ENCODE results near the gene SLC25A39.
"Not testable (repeated sequence)": the region's sequence is repeated elsewhere in the genome, so short reads cannot be mapped to it uniquely, and the experiment has no call there.

SLC25A39 gene

DNA sequence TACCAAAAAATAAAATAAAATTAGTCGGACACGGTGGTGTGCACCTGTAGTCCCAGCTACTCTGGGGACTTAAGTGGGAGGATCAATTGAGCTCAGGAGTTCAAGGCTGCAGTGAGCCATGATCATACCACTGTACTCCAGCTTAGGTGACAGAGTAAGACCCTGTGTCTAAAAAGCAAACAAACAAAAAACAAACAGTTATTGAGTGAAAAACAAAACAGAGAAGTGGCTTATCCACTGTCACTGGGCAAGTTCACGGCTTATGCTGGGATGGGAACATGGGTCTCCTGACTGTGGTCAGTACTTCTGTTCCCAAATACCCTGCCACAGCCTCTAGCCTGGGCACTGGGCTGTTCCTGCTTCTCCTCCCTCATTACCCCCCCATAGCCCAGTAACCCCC, 10.9 kb upstream of the SLC25A39 start:
- DNase-seq (ENCODE audit: low read depth in 2 of 2): no peak

DNA sequence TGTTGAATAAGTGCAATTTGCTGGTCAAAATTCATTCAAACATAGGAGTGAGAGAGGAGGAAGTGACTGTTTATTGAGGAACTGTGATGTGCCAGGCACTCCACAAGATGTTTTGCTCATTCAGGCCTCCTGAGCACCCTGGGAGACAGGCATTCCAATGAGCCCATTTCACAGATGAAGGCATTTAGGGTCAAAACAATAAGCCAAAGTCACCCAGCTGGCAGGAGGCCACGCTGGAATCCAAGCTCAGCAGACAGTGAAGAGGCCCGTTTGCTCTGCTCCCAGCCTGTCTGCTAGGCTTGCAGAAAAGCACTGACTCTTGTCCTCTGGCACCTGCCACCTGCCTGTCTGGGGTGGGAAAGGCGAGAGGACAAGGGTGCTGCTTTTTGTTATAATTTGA, 10.1 kb upstream of the SLC25A39 start:
- DNase-seq (ENCODE audit: low read depth in 2 of 2): no peak

DNA sequence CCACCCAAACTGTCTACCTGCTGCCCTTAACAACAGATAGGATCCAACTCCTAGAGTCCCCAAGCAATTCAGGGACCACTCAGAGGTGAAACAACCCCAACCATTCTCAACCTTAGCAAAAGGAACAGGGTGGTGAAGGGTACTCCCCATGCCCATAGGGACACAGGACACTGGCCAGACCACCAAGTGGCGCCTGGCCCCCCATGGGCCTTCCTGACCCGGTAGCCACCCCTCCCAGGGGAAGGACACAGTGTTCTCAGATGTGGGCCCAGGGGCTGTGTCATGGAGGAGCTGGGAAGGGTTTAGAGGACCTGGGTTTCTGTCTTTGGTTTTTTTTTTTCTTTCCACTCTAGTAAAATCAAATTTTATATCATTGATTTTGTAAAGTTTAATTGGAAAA, 9.7 kb upstream of the SLC25A39 start:
- DNase-seq (ENCODE audit: low read depth in 2 of 2): no peak

DNA sequence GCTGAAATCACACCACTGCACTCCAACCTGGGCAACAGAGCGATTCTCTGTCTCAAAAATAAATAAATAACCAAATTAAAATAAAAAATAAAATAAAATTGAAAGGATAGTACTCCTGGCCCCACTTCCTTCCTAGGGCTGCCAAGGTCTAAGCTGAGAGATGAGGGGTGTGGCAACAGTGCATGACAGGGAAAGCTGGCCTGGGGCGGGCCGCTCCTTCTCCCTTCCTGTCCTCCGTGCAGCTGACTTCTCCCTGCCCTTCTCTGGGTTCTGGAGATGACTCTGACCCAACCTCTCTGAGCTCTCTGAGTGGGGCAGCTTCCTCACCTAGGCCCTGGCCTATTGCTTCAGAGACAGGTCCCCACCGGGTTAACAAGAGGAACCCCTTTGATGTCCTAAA, 8.7 kb upstream of the SLC25A39 start:
- DNase-seq (ENCODE audit: low read depth in 2 of 2): no peak

DNA sequence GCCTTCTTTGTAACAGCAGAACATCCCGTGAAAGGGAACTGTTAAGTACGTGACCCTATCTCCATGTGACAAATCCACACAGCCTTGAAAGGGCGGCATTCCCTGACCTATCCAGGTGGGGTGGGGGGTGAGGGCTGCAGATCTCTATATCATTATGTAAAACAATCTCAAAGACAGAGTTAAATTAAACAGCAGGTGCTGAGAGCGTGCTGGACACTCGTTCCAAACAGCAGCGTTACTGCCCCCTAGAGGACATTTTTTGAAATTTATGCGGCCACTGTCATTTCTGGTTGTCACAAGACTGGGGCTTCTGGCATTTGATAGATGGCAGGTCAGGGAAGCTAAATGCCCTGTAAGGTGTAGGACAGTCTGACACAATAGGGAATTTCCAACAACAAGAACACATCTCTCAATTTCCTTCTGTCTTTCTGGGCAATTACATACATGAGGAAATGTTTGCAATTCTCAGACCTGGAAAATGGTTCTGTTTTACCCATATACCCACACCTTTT, 6.7 kb upstream of the SLC25A39 start:
- DNase-seq (ENCODE audit: low read depth in 2 of 2): peak in 1 of 2 donors; percentile 46

DNA sequence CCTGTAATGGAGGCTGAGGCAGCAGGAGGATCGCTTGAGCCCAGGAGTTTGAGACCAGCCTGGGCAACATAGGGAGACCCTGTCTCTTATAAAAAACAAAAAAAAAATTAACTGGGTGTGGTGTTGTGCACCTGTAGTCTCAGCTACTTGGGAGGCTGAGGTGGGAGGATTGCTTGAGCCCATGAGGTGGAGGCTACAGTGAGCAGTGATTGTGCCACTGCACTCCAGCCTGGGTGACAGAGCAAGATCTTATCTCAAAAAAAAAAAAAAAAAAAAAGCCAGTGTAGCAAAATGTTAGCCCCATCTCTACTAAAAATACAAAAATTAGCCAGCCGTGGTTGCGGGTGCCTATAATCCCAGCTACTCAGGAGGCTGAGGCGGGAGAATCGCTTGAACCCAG, 5.6 kb upstream of the SLC25A39 start:
- not testable (repeated sequence) for DNase-seq (ENCODE audit: low read depth in 2 of 2)

DNA sequence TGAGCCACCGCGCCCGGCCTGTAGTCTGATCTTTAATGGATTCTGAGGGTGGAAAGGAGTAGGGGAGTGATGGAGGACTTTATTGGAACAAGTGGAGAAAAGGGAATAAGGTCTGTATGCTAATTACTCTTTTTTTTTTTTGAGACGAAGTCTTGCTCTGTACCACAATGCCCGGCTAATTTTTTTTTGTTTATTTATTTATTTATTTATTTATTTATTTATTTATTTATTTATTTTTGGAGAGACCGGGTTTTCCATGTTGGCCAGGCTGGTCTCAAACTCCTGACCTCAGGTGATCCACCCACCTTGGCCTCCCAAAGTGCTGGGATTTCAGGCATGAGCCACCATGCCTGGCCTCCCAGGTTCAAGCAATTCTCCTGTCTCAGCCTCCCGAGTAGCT, 4.9 kb upstream of the SLC25A39 start:
- not testable (repeated sequence) for DNase-seq (ENCODE audit: low read depth in 2 of 2)

DNA sequence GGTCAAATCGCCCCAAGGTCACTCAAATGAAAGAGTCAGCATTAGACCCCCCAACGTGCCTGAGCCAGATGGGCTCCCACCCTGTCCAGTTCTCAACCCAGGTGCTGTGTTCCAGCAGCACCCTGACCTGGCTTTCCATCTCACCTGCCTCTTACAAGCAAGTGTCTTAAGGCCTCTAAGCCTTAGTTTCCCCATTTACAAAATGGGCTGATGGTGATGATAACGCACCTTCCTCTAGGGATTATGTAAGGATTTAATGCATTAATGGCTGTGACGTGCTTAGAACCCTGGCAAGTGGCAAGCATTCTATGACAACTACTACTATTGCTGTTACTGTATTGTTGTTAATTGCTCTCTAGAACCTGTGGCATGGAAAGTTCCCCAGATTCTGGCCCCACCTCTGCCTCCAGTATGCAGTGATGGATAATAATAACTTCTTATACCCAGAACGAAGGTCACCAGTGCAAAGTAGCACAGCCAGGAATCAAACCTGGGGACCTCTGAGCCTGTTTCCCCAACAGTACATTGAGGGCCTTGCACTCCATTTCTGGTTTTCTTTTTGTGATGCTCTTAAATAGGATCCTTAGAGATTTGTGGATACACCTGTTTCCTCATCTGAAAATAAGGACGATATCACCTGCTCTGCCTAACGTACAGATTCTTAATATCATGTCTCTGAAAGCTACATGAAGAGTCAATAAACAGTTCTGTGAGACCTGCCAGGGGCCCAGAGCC, 3.3 kb upstream of the SLC25A39 start:
- no peak for DNase-seq (ENCODE audit: low read depth in 2 of 2)

DNA sequence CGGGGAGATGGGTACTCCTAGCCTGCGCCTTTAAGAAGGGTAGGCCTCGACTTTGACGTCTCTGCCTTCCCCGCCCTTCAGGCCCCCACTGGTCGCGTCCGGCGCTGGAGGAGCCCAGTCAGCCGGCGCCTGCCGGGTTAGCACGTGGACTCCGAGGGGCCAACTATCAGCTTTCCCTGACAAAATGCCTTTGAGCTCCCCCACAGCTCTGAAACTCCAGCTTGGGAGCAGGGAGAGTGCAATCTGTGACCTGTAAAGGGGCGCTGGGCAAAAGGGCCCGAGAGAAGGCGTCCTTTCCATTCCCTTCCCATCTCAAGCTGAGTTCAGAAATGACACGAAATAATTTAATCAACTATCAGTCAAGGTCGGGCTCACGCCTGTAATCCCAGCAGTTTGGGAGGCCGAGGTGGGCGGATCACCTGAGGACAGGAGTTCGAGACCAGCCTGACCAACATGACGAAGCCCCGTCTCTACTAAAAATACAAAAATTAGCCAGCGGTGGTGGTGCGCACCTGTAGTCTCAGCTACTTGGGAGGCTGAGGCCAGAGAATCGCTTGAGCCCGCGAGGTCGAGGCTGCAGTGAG, 2.3 kb upstream of the SLC25A39 start:
- DNase-seq (ENCODE audit: low read depth in 2 of 2): peak; percentile 87

DNA sequence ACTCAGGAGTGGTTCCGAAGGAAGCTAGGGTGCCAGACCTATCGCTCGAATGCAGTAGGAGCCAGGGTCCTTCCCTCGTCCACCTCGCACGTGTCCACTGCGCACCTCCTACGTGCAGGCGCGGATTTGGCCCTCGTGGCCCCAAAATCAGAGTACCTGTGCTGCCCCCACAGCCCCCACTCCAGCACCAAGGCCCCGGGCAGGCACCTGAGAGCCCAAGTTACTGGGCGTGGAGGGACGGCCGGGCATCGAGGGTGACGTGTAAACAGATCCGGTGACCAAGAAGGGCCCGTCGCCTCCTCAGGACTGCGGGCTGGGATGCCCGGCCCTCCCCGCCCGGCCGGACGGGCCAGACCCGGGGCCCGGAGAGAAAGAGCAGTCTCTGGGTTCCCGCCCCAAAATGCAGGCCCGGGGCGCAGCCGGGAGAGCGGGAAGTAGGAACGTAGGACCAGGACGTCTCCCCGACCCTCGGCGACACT, 492 bp downstream of the SLC25A39 start:
- DNase-seq (ENCODE audit: low read depth in 2 of 2): no peak

DNA sequence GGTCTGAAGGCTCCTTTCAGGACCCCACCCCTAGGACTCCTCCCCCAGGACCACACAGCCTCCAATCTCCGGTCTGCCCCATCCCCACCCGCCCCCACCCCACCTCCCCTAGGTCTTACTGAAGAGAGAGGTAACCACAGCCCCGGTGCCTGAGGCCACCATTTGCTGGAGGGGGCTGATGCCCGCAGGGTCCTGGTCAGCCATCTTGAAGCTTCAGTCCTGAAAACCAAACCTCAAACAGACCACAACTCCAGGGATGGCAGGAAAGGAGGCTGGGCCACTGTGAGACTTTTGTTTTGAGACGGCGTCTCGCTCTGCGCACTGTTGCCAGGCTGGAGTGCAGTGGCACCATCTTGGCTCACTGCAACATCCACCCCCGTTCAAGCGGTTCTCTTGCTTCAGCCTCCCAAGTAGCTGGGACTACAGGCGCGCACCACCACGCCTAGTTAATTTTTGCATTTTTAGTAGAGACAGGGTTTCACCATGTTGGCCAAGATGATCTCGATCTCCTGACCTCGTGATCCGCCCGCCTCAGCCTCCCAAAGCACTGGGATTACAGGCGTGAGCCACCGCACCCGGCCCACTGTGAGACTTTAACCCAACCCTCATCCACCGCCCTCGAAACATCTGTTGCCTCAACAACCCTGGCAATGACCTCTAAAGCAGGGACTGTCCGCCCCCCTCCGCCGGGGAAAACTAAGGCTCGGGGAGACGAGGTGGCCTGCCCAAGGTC, 1.1 kb downstream of the SLC25A39 start:
- no peak for DNase-seq (ENCODE audit: low read depth in 2 of 2)

DNA sequence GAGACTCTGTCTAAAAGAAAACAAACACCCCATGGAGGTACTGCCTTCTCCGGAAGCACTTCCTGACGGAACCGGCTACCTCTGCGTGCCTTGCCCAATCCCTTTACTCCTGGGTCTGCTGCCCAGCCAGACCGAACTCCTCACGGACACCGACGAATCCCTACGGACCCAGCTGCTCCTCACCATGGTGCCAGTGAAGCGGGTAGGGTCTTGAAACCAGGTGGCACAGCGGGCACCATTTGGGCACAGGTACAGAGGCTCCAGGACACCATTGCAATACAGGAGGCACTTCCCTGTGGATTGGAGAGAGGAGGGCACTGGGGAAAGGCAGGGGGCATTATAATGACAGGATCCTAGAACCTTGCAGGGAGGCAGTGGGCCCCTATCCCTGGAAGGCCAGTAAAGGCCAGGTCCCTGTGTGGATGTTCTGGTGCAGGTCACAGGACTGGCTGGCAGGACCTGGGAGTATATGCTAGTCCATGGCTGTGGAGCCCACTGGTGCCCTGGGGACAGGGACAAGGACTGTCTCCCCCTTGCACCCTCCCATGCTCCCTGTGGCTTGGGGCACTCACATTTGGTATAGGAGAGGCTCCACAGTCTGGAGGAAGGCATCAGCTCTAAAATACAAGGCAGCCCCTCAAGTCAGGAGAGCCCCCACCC, 2.3 kb downstream of the SLC25A39 start:
- DNase-seq (ENCODE audit: low read depth in 2 of 2): no peak

DNA sequence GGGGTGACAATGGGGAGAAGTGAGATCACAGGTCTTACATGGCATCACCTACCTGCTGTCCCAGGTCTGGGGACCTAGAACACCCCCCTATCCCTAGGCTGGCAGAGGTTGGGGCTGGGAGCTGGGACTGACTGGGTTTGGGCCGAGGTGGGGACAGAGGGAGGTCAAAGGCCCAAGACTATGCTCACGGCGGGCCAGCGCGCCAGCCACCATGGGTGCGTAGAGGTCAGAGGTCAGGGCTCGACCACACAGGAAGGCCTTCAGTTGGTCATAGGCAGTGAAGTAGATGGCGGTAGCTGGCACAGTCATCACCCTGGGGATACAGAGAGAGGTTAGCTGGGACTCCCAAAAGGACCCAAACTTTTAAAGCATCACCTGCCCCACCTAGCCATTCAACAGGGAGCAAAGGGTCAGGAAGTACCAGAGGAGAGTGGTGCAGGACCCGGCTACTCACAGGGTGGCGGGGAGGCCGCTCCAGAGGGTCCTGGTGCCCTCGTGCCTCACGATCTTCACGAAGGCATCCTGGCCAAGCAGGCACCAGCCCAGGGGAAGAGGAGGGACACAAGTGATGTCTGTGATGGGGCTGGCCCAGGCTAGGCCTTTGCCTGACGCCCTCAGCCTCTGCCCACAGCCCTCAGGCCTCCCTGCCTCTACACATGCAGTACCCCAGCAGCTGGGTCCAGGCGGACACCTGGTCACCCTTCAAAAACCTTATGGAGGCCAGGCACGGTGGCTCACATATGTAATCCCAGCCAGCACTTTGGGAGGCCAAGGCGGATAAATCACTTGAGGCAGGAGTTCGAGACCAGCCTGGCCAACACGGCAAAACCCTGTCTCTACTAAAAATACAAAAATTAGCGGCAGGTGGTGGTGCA, 3.1 kb downstream of the SLC25A39 start:
- DNase-seq (ENCODE audit: low read depth in 2 of 2): no peak

DNA sequence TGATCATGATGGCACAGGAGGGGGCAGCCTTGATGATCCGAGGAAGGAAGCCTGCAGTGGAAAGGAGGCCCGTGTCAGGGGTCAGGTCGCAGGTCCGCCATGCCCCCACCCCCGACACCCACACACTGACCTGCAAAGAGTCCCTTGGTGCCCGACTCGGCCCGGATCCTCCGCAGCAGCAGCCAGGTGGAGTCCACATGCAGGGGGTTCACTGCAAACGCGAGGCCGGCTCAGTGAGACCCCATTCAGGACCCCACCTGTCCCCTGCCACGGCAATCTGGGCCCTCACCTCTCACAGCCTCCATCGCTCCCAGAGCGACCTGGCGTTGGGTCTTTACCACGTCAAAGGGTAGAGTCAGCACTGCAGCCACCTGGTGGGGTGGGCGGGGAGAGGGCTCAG, 4.6 kb downstream of the SLC25A39 start:
- no peak for DNase-seq (ENCODE audit: low read depth in 2 of 2)

DNA sequence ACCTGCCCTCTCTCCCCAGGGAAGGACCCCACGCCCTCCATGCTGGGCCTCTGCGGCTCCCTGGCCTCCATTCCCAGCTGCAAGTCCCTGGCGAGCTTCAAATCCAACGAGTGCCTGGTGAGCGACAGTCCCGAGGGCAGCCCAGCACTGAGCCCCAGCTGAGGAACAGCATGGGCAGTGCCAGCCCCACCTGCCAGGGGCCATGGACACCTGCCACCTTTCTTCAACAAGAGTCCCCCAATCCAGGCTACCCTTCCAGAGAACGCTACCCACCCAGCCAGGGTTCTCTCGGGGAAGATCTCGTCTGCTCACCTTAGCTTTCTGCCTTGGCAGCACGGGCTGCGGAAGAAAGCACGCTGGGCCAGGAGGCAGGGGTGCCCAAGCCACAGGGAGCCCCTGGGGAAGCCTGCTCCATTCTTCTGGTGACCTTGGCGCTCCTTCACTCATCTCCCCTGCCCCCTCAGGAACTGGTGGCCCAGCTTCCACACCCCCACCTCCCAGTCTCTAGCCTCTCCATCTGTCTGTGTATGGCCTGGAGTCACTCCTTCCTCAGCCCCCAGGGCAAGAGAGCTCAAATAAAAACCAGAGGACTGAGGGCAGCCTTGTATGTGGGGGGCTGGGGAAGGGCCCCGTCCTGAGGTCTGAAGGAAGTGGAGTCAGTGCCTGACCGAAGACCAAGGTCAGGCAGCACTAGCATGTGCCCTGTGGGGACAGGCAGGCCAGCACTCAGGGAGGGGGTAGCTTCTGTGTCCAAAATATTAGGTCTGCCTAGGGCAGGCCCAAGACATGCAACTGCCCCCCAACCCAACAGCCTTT, 6.3 kb downstream of the SLC25A39 start:
- no peak for DNase-seq (ENCODE audit: low read depth in 2 of 2)

DNA sequence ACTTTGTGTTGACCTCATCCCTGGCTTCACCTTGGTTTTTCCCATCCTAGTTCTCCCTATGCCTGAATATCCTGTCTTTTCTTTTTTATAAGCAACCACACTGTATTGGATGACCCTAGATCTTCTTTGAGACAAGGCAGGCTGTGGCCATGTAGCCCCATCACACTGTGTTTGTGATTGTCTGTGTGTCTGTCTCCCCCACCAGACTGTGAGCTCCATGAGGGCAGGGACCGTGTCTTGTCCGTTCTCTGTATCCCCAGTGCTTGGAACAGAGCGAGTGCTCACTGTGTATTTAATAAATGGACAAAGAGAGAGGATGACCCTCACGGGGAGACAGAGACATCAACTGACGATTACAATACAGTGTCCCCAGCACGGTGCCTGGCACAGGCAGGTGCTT, 7.1 kb downstream of the SLC25A39 start:
- no peak for DNase-seq (ENCODE audit: low read depth in 2 of 2)

DNA sequence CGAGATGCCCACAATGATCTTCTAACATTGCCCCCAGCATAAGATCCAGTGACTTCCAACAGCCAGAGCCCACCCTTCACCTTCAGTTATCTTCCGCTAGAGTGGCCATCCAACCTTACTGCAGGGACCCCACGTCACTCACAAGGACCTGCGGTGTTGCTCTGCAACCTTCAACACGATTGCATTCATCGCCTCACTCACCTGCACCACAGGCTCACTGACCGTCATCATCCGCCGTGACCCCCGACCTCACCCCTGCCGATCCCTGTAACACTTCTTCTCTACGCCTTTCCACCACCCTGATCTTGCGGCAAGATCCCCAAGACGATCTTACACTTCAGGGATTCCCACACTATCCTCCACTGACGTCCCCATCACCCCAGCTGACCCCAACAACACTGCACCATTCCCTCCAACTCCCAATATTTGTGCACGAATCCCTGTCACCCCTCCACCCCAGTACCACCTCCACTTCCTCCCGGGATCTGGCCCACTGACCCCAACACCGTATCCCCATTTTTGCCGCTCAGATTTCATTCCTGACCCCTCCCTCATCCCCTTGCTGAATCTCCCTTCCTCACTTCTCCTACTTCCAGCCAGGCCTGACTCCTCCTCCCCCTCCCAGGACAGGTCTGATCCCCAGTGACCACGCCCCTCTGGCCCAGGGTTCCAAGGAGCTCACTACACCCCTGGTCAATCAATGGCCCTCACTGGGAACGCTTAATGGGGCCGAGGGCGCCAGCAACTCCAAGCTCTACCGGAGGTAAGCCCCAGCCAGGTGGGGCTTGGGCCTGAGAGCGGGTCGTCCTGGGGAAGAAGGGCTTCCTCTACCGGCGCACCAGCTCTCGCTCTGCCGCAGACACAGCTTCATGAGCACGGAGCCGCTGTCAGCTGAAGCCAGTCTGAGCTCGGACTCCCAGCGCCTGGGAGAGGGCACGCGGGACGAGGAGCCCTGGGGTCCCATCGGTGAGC, 8.6 kb downstream of the SLC25A39 start:
- no peak for DNase-seq (ENCODE audit: low read depth in 2 of 2)

DNA sequence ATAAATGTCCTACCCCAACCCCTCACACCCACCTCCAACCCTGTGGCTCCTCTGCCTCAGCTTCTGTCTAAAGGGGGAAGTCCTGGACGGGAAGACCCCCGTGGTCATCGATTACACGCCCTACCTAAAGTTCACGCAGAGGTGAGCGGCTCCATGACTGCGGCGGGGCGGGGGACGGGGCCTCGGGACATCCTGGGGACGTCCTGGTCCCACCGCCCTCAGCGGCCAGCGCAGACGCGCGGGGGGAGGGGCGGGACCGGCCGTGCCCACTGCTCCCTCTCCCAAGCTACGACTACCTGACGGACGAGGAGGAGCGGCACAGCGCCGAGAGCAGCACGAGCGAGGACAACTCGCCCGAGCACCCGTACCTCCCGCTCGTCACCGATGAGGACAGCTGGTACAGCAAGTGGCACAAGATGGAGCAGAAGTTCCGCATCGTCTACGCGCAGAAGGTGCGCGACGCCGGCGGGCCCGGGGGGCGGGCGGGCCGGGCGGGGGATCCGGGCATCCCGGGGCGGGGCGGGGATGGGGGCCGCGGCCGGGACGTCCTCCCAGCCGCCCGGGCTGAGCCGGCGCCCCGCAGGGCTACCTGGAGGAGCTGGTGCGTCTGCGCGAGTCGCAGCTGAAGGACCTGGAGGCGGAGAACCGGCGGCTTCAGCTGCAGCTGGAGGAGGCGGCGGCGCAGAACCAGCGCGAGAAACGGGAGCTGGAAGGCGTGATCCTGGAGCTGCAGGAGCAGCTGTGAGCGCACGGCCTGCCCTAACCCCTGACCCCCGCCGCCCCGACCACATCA, 9.6 kb downstream of the SLC25A39 start:
- DNase-seq (ENCODE audit: low read depth in 2 of 2): no peak

Data from stimulated activated CD8-positive, alpha-beta memory T cell treated with anti-CD3 and anti-CD28 coated beads, Interleukin-7, amount 100 ng/mL, for 1 hour (primary cell).